Heart left ventricle (tissue), 16 donors: Measurements from ENCODE around the gene CST9. TPM values are rescaled to one million over a fixed set of nuclear protein-coding genes. Genes with fewer than 3 reads are reported as not detected.
"Not testable (repeated sequence)": the region's sequence is repeated elsewhere in the genome, so short reads cannot be mapped to it uniquely, and the experiment has no call there.

Experiments used
- ATAC-seq, 4 donors: fragments of 200-7000 bp; cut with Tn5 transposase; one replicate each; pipeline ENCODE4 v1.9.1; 2020 to 2022; ENCODE audit warnings: moderate library complexity in 4 of 4, mild to moderate bottlenecking in 3 of 4, moderate number of reproducible peaks in 1 of 4
- DNase-seq, 5 donors: peaks; one replicate each; pipeline ENCODE4 v3.0.0-alpha.2; 2020
- H3K27ac ChIP-seq, 12 donors: fragments of 200-600 bp; sonication (generic) in 4 of 12; one replicate each; pipeline versions ENCODE4 v1.5.0 to v1.8.0; 2016 to 2022; ENCODE audit warnings: mild to moderate bottlenecking in 2 of 12
- H3K27me3 ChIP-seq, 9 donors: fragments of 200-600 bp; sonication (generic) in 2 of 9; one replicate each; pipeline versions ENCODE4 v1.5.1 to v1.8.0; 2016 to 2022; ENCODE audit warnings: mild to moderate bottlenecking in 3 of 9
- H3K36me3 ChIP-seq, 9 donors: fragments of 200-600 bp; sonication (generic) in 2 of 9; one replicate each; pipeline versions ENCODE4 v1.5.0 to v1.8.0; 2018 to 2022; ENCODE audit warnings: mild to moderate bottlenecking in 2 of 9
- H3K4me1 ChIP-seq, 12 donors: fragments of 200-600 bp; sonication (generic) in 4 of 12; one replicate each; pipeline versions ENCODE4 v1.5.0 to v1.8.0; 2016 to 2022; ENCODE audit warnings: mild to moderate bottlenecking in 3 of 12
- H3K4me3 ChIP-seq, 12 donors: fragments of 200-600 bp; sonication (generic) in 4 of 12; one replicate each; pipeline versions ENCODE4 v1.5.0 to v1.8.0; 2017 to 2022; ENCODE audit warnings: mild to moderate bottlenecking in 9 of 12, moderate library complexity in 4 of 12
- H3K9me3 ChIP-seq, 12 donors: fragments of 200-600 bp; sonication (generic) in 4 of 12; one replicate each; pipeline versions ENCODE4 v1.5.0 to v1.8.0; 2016 to 2022; ENCODE audit warnings: mild to moderate bottlenecking in 1 of 12
- CTCF ChIP-seq, 12 donors: fragments of 200-600 bp; sonication (generic) in 4 of 12; IDR thresholded peaks; one replicate each; pipeline versions ENCODE4 v1.5.0 to v1.8.0; 2018 to 2022; ENCODE audit warnings: antibody characterized with exemption in 12 of 12, mild to moderate bottlenecking in 5 of 12
- POLR2A ChIP-seq, 2 donors: fragments of 450-650 bp; IDR thresholded peaks; one replicate each; pipeline ENCODE4 v1.6.1; 2017; ENCODE audit warnings: antibody characterized with exemption in 2 of 2, mild to moderate bottlenecking in 2 of 2, moderate library complexity in 2 of 2
- whole genome bisulfite sequencing, 4 donors: extraction: QIAGEN DNeasy Blood & Tissue Kit in 2 of 4; methylation state at CpG; one replicate each; pipeline versions ENCODE4 v1.1.5 to v1.1.7; 2013 to 2018; 5-methylcytosine and 5-hydroxymethylcytosine counted together
- intact Hi-C, 10 donors: fragments of 100-400 bp; cut with DNase I; formaldehyde crosslinking; loops; one replicate each; pipeline versions ENCODE4 v1.11.1 to v1.14.2; 2022
- polyA plus RNA-seq, 2 donors: library from polyadenylated mRNA; stranded (reverse); fragments of 200-250 nt; gene quantifications; one replicate each; pipeline ENCODE4 v1.2.3, GENCODE V29; 2013
- total RNA-seq, 9 donors: library from RNA; depleted of rRNA in 2 of 9; stranded (reverse); fragments of >200 nt in 2 of 9; fragmentation: NEBNext Ultra II Directional in 3 of 9; extraction: Animal tissue kit (Norgen Biotek cat#: 25700) in 3 of 9; gene quantifications; one replicate each; pipeline versions ENCODE4 v1.1.0 to v1.2.4, GENCODE V29; 2016 to 2023
- donor health status: ischemic (EF 13 %, LVEDD 7.1; RV severe dilation, severe dysfunction).
- donor health status: healthy with polysubstance abuse.
- donor health status: DM: no; HTN: yes; CAD: no.
- donor health status: DM: no; HTN: no; CAD: no.
- donor health status: ischemic (EF 25% LVEDD 6.9; RV normal size, moderate dysfunction).
- donor health status: ischemic (EF 25% LVEDD 5.7; RV mildly dilated, moderate dysfunction).
- donor health status: healthy.
- donor health status: DM: yes; HTN: yes; CAD: no.
- donor health status: ischemic (EF 35%, LVEDD 5.7; RV mildly dilated, moderate dysfunction).
- donor health status: nonischemic (EF 11% LVEDD 7.7; RV severe dilation, severe dysfunction).
- donor health status: DM: yes; HTN: yes; CAD: no.
- donor health status: PGD.
- donor health status: ischemic (EF 29% LVEDD 5.4; RV normal size, mild dysfunction).
- donor health status: nonischemic (EF 23%, LVEDD 6.1; RV moderate dilation, normal function).

The CST9 gene
- total and polyA plus RNA-seq, 11 donors = not detected

GRCh38 chr20:23624324-23624691 is 18.6 kb upstream of the CST9 start:
- DNase-seq = no peak
- H3K4me3 ChIP-seq = no peak overlapping the region
- peak in 1 of 4 donors; percentile 35 for ATAC-seq
- H3K9me3 ChIP-seq = peaks cover 0 to 2% (median 0%) of the 10 kb centered on the region in 12 donors
- intact Hi-C loops = no loop called here
- 52 to 62% (median 58%) methylated on average over 2 of the region's 2 CpGs for WGBS, 4 donors
- no peaks in the 10 kb centered on the region for H3K36me3 ChIP-seq
- H3K4me1 ChIP-seq = peaks cover 3 to 46% (median 14%) of the 10 kb centered on the region in 12 donors
- H3K27me3 ChIP-seq = no peaks in the 10 kb centered on the region
- TF ChIP-seq POLR2A (IDR thresholded peaks at IDR 0.05) (no peak), CTCF (IDR thresholded peaks at IDR 0.05) (no peak)
- peak overlapping the region in 5 of 12 donors; percentile 17 to 90 (median 84) for H3K27ac ChIP-seq

GRCh38 chr20:23623666-23624323 is 18.1 kb upstream of the CST9 start:
- no peak overlapping the region for H3K4me3 ChIP-seq
- H3K4me1 ChIP-seq = peaks cover 2 to 41% (median 12%) of the 10 kb centered on the region in 12 donors
- TF ChIP-seq POLR2A (IDR thresholded peaks at IDR 0.05) (no peak), CTCF (IDR thresholded peaks at IDR 0.05) (no peak)
- no peaks in the 10 kb centered on the region for H3K36me3 ChIP-seq
- ATAC-seq (no peak), DNase-seq (no peak)
- no peaks in the 10 kb centered on the region for H3K27me3 ChIP-seq
- WGBS, 4 donors = 61 to 76% (median 64%) methylated on average over 4 of the region's 4 CpGs
- H3K9me3 ChIP-seq = peaks cover 0 to 2% (median 0%) of the 10 kb centered on the region in 12 donors
- intact Hi-C loops = no loop called here
- H3K27ac ChIP-seq = peak overlapping the region; percentile 17 to 93 (median 82)

GRCh38 chr20:23622839-23623343 is 17.2 kb upstream of the CST9 start:
- DNase-seq (peak in 4 of 5 donors; percentile 55 to 89 (median 70)), ATAC-seq (peak; percentile 88 to 98 (median 96))
- Histone ChIP-seq H3K36me3 (no peaks in the 10 kb centered on the region), H3K27me3 (no peaks in the 10 kb centered on the region), H3K9me3 (peaks cover 0 to 2% (median 0%) of the 10 kb centered on the region in 12 donors), H3K4me3 (peak overlapping the region in 10 of 12 donors; percentile 14 to 48 (median 36)), H3K4me1 (peaks cover 0 to 35% (median 9%) of the 10 kb centered on the region in 12 donors), H3K27ac (peak overlapping the region; percentile 71 to 93 (median 82))
- intact Hi-C loops = no loop called here
- TF ChIP-seq POLR2A (IDR thresholded peaks at IDR 0.05) (peak in 1 of 2 donors; percentile 35), CTCF (IDR thresholded peaks at IDR 0.05) (no peak)
- 18 to 42% (median 29%) methylated on average over 4 of the region's 4 CpGs for WGBS, 4 donors

DNA sequence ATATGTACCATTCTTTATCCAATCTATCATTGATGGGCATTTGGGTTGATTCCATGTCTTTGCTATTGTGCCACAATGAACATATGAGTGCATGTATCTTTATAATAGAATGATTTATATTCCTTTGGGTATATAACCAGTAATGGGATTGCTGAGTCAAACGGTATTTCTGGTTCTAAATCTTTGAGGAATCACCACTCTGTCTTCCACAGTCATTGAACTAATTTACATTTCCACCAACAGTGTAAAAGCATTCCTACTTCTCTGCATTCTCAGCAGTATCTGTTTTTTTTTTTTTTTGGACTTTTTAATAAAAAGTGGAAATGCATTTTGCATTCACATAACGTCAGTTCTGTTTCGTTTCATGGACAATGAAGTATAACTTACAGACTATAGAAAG is 16.7 kb upstream of the CST9 start:
- Histone ChIP-seq H3K27ac (peak overlapping the region; percentile 71 to 93 (median 82)), H3K4me1 (peaks cover 0 to 35% (median 9%) of the 10 kb centered on the region in 12 donors), H3K4me3 (peak overlapping the region in 9 of 12 donors; percentile 26 to 48 (median 38))
- intact Hi-C loops, DNase-seq, ATAC-seq, H3K36me3 ChIP-seq, H3K27me3 ChIP-seq, H3K9me3 ChIP-seq: not testable (repeated sequence)
- 33 to 65% (median 47%) methylated on average over 3 of the region's 3 CpGs for WGBS, 4 donors

DNA sequence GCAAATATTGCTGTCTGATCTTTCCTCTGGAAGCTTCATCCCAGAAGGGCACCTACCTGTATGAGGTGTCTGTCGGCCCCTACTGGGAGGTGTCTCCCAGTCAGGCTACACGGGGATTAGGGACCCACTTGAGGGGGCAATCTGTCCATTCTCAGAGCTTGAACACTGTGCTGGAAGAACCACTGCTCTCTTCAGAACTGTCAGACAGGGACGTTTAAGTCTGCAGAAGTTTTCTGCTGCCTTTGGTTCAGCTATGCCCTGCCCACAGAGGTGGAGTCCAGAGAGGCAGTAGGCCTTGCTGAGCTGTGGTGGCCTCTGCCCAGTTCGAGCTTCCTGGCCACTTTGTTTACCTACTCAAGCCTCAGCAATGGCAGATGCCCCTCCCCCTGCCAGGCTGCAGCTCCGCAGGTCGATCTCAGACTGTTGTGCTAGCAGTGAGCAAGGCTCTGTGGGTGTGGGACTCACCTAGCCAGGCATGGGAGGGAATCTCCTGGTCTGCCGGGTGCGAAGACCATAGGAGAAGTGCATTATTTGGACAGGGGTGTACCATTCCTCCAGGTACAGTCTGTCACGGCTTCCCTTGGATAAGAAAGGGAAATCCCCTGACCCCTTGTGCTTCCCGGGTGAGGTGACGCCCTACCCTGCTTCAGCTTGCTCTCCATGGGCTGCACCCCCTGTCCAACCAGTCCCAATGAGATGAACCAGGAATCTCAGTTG is 15.1 kb upstream of the CST9 start:
- H3K36me3 ChIP-seq, ATAC-seq, DNase-seq, H3K9me3 ChIP-seq, intact Hi-C loops, H3K4me3 ChIP-seq, H3K27me3 ChIP-seq, H3K27ac ChIP-seq: not testable (repeated sequence)
- 72 to 80% (median 78%) methylated on average over 9 to 11 of the region's 11 CpGs for WGBS, 4 donors
- H3K4me1 ChIP-seq = peaks cover 0 to 27% (median 9%) of the 10 kb centered on the region in 12 donors
